Measurements from ENCODE around the gene ATP6V1G3. TPM values are rescaled to one million over a fixed set of nuclear protein-coding genes. Genes with fewer than 3 reads are reported as not detected.
A peak's percentile ranks its signal among the peaks of the same experiment; 100 is the strongest.

The ATP6V1G3 gene
- total and polyA plus RNA-seq, 9 of the 15 experiments (the other 6 are each of a cell fraction or from before 2014, with no cell fraction given) = 0.32 TPM; not detected in 8

- TF ChIP-seq ZNF347 (CRISPR knock-in tag; IDR thresholded peaks at IDR 0.05; ENCODE audit: low read depth) (no peak), NR2F6 (CRISPR knock-in tag; IDR thresholded peaks at IDR 0.05) (no peak), XRCC5 (IDR thresholded peaks at IDR 0.05; ENCODE audit: low read depth, low read length) (no peak), CGGBP1 (CRISPR knock-in tag; IDR thresholded peaks at IDR 0.05) (no peak), BRF1 (IDR thresholded peaks at IDR 0.05; ENCODE audit: borderline replicate concordance, extremely low read depth, insufficient read length) (no peak), NFE2 (IDR thresholded peaks at IDR 0.05; ENCODE audit: low read depth) (peak; percentile 35; the same call in 1 of the 2 replicates), ASH1L (IDR thresholded peaks at IDR 0.05; ENCODE audit: borderline replicate concordance, low read depth, partially characterized antibody) (no peak), MAFG (tag; conservative IDR thresholded peaks at IDR 0.05) (peak; percentile 82), C11orf30 (IDR thresholded peaks at IDR 0.05; ENCODE audit: low read depth) (peak; percentile 76), IRF9 (tag; IDR thresholded peaks at IDR 0.05) (no peak), ZBTB5 (IDR thresholded peaks at IDR 0.05) (no peak), ZNF316 (IDR thresholded peaks at IDR 0.05) (peak; percentile 83), SMARCB1 (IDR thresholded peaks at IDR 0.05; ENCODE audit: insufficient read length, low read depth) (no peak), ZC3H4 (CRISPR knock-in tag; IDR thresholded peaks at IDR 0.05; ENCODE audit: borderline replicate concordance) (no peak), MAFF (IDR thresholded peaks at IDR 0.05; ENCODE audit: low read length) (peak; percentile 66), CBX2 (IDR thresholded peaks at IDR 0.05; ENCODE audit: insufficient read depth, low read length, poor library complexity, severe bottlenecking) (no peak), AFF4 (CRISPR knock-in tag; IDR thresholded peaks at IDR 0.05) (no peak), ZNF354B (CRISPR knock-in tag; IDR thresholded peaks at IDR 0.05) (no peak), IRF1 (CRISPR knock-in tag; IDR thresholded peaks at IDR 0.05; ENCODE audit: borderline replicate concordance) (no peak), ZBTB8A (IDR thresholded peaks at IDR 0.05; ENCODE audit: partially characterized antibody) (no peak), ZNF384 (IDR thresholded peaks at IDR 0.05; ENCODE audit: low read depth, low read length) (no peak), LARP7 (IDR thresholded peaks at IDR 0.05) (no peak)
Measured at GRCh38 chr1:198497326-198498102, 43.0 kb downstream of the ATP6V1G3 start (continued).

Measured in K562 (cell line).